Peyer's patch (tissue), 4 donors: ENCODE data around the gene BAG1.

Experiments
- POLR2A ChIP-seq, 2 donors: fragments of 450-650 bp; IDR thresholded peaks; one replicate each; pipeline ENCODE4 v1.5.1; 2017; ENCODE audit warnings: antibody characterized with exemption in 2 of 2, mild to moderate bottlenecking in 2 of 2, moderate library complexity in 2 of 2
- TF ChIP-seq, protein P1 (sequence below), 6 experiments: fragments of 450-650 bp in 4 of 6; fragments of 200-600 bp in 2 of 6; sonication (generic) in 1 of 6; IDR thresholded peaks; one replicate each; pipeline ENCODE4 v1.5.1; 2017 to 2019; ENCODE audit warnings: antibody characterized with exemption in 6 of 6, mild to moderate bottlenecking in 3 of 6, moderate library complexity in 1 of 6

DNA sequence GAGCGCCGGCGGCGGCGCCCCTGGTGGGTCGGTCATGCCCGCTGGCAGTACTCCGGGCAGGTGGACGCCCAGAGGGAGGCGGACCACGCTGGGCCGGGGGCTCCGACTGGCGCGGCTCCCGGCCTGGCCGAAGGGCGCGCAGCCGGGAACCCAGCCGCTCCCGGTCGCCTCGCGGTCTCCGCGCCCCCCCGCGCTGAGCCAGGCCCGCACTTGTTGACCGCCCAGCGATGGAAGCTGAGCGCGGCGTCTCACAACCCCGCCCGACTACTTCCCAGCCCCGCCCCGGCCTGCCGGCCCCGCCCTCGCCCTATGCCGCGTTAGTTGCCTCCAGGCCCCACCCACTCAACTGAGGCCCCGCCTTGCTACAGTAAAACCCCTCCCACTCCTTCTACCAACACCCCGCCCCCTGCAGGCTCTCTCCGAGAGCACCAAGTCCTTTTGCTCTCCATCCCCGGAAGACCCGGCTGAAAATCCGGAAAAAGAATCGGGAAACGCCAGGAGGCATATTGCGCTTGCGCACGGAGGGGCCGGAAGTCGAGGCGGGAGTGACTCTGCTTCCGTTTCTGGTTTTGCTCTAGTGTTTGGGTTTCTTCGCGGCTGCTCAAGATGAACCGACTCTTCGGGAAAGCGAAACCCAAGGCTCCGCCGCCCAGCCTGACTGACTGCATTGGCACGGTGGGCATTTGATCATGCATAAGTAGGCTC lies at the start of gene BAG1, which contains the start of gene CHMP5:
- TF ChIP-seq, protein P1, sequence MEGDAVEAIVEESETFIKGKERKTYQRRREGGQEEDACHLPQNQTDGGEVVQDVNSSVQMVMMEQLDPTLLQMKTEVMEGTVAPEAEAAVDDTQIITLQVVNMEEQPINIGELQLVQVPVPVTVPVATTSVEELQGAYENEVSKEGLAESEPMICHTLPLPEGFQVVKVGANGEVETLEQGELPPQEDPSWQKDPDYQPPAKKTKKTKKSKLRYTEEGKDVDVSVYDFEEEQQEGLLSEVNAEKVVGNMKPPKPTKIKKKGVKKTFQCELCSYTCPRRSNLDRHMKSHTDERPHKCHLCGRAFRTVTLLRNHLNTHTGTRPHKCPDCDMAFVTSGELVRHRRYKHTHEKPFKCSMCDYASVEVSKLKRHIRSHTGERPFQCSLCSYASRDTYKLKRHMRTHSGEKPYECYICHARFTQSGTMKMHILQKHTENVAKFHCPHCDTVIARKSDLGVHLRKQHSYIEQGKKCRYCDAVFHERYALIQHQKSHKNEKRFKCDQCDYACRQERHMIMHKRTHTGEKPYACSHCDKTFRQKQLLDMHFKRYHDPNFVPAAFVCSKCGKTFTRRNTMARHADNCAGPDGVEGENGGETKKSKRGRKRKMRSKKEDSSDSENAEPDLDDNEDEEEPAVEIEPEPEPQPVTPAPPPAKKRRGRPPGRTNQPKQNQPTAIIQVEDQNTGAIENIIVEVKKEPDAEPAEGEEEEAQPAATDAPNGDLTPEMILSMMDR (IDR thresholded peaks at IDR 0.05): peak; percentile 22 to 46 (median 36)
- TF ChIP-seq POLR2A (IDR thresholded peaks at IDR 0.05): peak; percentile 81 to 85
